UCSD-AML1 (cell line): Measurements from ENCODE around the gene ITLN1.
"Not testable (repeated sequence)": the region's sequence is repeated elsewhere in the genome, so short reads cannot be mapped to it uniquely, and the experiment has no call there.

Experiments
- DNase-seq: peaks from one replicate; lab custom pipeline; 2025; ENCODE audit not compliant: unreplicated experiment; lab: John Stamatoyannopoulos, UW

ITLN1 gene

GRCh38 chr1:160885042-160885441, at the start of gene ITLN1:
Gene ITLN1 (minus strand): TSS chr1:160885180. CDS start chr1:160884877, 303 bp downstream.
- DNase-seq, result no peak

DNA sequence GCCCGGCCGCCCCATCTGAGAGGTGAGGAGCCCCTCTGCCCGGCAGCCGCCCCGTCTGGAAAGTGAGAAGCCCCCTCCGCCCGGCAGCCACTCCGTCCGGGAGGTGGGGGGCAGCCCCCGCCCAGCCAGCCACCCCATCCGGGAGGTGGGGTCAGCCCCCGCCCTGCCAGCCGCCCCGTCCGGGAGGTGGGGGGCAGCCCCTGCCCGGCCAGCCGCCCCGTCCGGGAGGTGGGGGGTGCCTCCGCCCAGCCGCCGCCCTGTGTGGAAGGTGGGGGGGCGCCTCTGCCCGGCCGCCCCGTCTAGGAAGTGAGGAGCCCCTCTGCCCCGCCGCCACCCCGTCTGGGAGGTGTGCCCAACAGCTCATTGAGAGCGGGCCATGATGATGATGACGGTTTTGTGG, 48.3 kb upstream of the ITLN1 start:
- DNase-seq, result not testable (repeated sequence)

DNA sequence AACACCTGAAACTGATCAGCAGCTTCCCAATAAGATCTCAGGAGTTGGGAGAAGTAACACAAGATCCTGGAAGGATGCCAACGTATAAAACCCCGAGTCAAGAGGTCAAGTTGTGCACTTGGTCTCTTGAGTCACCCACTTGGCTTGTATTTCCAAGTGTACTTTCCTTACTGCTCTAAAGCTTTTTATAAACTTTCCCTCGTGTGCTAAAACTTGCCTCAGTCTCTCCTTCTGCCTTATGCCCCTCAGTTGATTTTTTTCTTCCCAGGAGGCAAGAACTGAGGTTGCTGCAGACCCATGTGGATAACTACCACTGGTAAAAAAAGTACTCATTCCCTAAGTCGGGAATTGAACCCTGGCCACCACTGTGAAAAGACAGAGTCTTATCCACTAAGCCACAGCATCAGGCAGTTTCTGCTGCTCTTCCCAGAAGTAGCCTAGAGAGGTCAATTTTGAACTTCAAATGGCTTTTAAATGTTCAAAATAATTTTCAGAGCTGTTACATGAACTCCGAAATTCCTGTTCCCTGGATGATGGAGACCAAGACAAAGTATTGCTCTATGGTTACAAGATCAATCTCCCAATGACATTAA, 40.8 kb upstream of the ITLN1 start:
- DNase-seq, result no peak

GRCh38 chr1:160924791-160925651, 40.0 kb upstream of the ITLN1 start:
- DNase-seq, result no peak

GRCh38 chr1:160916666-160917065, 31.7 kb upstream of the ITLN1 start:
- DNase-seq, result no peak

GRCh38 chr1:160913229-160913628, 28.2 kb upstream of the ITLN1 start:
- not testable (repeated sequence) for DNase-seq

DNA sequence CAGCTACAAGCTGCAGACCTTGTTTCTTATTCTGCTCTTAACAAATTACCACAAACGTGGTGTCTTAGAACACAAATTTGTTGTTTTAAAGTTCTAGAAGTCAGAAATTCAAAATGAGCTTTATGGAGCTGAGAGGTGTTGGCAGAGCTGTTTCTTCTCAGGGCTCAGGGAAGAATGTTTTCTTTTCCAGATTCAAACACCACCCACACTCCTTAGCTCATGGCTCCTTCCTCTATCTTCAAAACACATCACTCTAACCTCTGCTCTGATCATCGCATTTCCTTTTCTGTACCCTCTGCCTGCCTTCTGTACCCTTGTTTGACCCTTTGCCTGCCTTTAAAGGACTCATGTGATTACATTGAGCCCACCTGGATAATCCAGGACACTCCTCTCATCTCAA, 26.9 kb upstream of the ITLN1 start:
- DNase-seq, result no peak

DNA sequence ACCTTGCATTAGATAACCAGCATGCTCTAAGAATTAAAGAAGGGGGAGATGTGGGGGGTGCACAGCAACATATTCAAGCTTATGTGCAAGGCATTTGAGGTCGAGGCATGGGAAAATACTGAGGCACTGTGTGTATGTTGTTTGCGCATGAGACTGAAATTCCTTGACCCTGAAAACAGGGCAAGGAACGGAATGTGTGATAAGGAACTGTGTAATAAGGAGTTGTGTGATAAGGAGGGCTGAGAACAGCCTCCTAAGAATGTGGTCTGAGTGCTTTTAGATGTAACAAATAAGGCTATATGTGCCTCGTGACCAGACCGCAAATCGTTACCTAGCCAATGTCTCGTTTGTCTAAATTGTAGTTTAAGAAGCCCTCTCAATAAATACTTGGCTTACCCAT, 26.5 kb upstream of the ITLN1 start:
- no peak for DNase-seq

DNA sequence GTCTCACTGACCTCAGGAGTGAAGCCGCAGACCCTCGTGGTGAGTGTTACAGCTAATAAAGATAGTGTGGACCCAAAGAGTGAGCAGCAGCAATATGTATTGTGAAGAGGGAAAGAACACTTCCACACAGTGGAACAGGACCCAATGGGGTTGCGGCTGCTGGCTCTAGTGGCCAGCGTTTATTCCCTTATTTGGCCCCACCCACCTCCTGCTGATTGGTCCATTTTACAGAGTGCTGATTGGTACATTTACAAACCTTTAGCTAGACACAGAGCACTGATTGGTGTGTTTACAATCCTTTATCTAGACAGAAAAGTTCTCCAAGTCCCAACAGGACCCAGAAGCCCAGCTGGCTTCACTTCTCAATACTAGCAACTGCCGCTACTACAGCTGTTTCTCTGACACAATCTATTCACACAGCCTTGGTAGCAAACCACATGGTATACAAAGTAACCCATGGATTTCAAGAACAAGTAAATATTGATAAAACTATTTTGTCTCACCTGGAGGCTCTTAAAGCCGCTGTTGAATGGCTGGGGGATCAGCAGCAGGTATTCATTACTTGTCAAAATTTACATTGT, 25.3 kb upstream of the ITLN1 start:
- no peak for DNase-seq

DNA sequence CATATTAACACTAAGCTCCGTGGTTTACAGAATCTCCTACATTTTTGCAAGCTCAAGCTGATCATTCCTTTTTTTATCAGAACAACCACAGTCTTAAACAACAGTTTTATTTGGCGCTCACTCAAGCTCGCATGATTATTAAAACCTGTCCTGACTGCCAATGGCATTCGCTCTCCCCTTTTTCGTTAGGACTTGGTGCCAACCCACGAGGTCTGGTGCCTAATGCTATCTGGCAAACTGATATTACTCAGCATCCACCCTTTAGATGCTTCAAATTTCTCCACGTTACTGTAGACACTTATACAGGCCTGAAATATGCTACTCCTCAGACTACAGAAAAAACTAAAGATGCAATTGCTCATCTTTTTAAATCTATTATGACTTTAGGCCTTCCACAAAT, 23.0 kb upstream of the ITLN1 start:
- no peak for DNase-seq

- no peak for DNase-seq
Observed at GRCh38 chr1:160905617-160905989, 20.6 kb upstream of the ITLN1 start.

- DNase-seq, result no peak
Observed at GRCh38 chr1:160904783-160905616, 20.0 kb upstream of the ITLN1 start.

- DNase-seq, result not testable (repeated sequence)
Observed at GRCh38 chr1:160902251-160902650, 17.3 kb upstream of the ITLN1 start.

- no peak for DNase-seq
Observed at GRCh38 chr1:160901768-160902167, 16.8 kb upstream of the ITLN1 start.

DNA sequence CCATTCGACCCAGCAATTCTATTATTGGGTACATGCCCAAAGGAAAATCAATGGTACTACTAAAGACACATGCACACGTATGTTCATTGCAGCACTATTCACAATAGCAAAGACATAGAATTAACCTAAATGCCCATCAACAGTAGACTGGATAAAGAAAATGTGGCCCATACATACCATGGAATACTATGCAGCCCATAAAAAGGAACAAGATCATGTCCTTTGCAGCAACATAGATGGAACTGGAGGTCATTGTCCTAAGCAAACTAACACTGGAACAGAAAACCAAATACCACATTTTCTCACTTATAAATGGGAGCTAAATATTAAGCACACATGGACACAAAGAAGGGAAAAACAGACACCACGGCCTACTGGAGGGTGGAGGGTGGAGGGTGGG, 15.7 kb upstream of the ITLN1 start:
- not testable (repeated sequence) for DNase-seq

DNA sequence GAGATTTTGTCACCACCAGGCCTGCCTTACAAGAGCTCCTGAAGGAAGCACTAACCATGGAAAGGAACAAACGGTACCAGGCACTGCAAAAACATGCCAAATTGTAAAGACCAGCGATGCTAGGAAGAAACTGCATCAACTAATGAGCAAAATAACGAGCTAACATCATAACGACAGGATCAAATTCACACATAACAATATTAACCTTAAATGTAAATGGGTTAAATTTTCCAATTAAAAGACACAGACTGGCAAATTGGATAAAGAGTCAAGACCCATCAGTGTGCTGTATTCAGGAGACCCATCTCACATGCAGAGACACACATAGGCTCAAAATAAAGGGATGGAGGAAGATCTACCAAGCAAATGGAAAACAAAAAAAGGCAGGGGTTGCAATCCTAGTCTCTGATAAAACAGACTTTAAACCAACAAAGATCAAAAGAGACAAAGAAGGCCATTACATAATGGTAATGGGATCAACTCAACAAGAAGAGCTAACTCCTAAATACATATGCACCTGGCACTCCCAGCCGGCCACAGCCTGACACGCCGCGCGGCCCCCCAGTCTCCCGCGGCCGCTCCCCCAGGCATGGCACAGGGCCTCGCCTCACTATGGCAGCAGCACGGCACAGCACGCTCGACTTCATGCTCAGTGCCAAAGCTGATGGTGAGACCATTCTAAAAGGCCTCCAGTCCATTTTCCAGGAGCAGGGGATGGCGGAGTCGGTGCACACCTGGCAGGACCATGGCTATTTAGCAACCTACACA, 9.6 kb upstream of the ITLN1 start:
- not testable (repeated sequence) for DNase-seq

DNA sequence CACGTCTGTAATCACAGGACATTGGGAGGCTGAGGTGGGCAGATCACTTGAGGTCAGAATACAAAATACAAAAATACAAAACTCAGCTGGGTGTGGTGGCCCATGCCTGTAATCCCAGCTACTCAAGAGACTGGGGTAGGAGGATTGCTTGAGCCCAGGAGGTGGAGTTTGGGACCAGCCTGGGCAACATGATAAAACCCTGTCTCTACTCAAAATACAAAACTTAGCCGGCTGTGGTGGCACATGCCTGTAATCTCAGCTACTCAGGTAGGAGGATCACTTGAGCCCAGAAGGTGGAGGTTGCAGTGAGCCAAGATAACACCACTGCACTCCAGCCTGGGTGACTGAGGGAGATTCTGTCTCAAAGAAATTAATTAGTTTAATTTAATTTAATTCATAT, 6.5 kb upstream of the ITLN1 start:
- no peak for DNase-seq

- no peak for DNase-seq
Observed at GRCh38 chr1:160888926-160889325, 3.9 kb upstream of the ITLN1 start.

DNA sequence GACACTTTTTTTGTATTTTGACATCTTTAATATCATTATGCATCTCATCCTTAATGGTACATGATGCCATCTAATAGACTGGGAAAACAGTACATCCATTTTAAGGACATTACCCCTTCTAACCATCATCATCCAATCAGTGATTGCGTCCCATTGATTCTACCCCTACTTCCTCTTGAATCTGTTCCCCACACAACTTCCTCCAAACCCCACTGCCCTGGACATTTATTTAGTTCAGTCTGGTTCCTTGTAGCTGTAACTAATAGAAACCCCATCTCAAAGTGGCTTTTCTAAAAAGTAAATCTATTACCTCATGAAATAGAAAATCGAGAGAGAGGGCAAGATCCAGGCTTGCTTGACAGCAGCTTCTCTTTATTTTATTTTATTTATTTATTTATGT, 2.1 kb upstream of the ITLN1 start:
- DNase-seq, result no peak

- DNase-seq, result no peak
Observed at GRCh38 chr1:160884579-160884978, 401 bp downstream of the ITLN1 start.
